Activated CD8-positive, alpha-beta T cell treated with anti-CD3 and anti-CD28 coated beads for 36 hours (primary cell): ENCODE measurements around the gene TRAF1. TPM values are rescaled to one million over a fixed set of nuclear protein-coding genes. Genes with fewer than 3 reads are reported as not detected.

Source experiments
- ATAC-seq: fragments of 200-7000 bp; cut with Tn5 transposase; one replicate; pipeline ENCODE4 v1.10.0; 2021; ENCODE audit warnings: mild to moderate bottlenecking, moderate library complexity
- CTCF ChIA-PET: fragments of 350-600 bp; sonication (Branson Sonifier 250); formaldehyde crosslinking; loops from one replicate; lab custom pipeline; 2021; ENCODE audit warnings: antibody characterized with exemption; lab: Charles Lee
- POLR2A ChIA-PET: fragments of 350-600 bp; sonication (Branson Sonifier 250); formaldehyde crosslinking; loops from one replicate; lab custom pipeline; 2021; ENCODE audit warnings: antibody characterized with exemption; lab: Charles Lee
- DNase-seq: peaks from one replicate; pipeline ENCODE4 v3.0.0-alpha.2; 2020
- H3K27ac Mint-ChIP-seq: one replicate; pipeline ENCODE4 v1.8.0; 2021; ENCODE audit warnings: mild to moderate bottlenecking, mixed read lengths
- H3K27me3 Mint-ChIP-seq: one replicate; pipeline ENCODE4 v1.8.0; 2021; ENCODE audit warnings: mixed read lengths
- H3K36me3 Mint-ChIP-seq: one replicate; pipeline ENCODE4 v1.8.0; 2021; ENCODE audit warnings: low read depth, mixed read lengths
- H3K4me1 Mint-ChIP-seq: one replicate; pipeline ENCODE4 v1.8.0; 2021; ENCODE audit warnings: low read depth, mixed read lengths
- H3K4me3 Mint-ChIP-seq: one replicate; pipeline ENCODE4 v1.8.0; 2021; ENCODE audit warnings: mild to moderate bottlenecking, moderate library complexity, mixed read lengths
- H3K9me3 Mint-ChIP-seq: one replicate; pipeline ENCODE4 v1.8.0; 2021; ENCODE audit warnings: mixed read lengths
- intact Hi-C: fragments of 100-400 bp; cut with micrococcal nuclease; formaldehyde crosslinking; loops from one replicate; pipeline ENCODE4 v1.10.0; 2022
- total RNA-seq, 2 experiments: library from RNA; stranded (reverse); gene quantifications; one replicate each; pipeline ENCODE4 v1.2.3, GENCODE V29; 2021
- TF ChIP-seq, protein P1 (sequence below): fragments of 200-600 bp; IDR thresholded peaks from one replicate; pipeline ENCODE4 v1.8.0; 2022; ENCODE audit warnings: antibody characterized with exemption, mild to moderate bottlenecking

TRAF1 gene
- total RNA-seq, 2 experiments from 2014 or later, result 147 to 150 TPM

DNA sequence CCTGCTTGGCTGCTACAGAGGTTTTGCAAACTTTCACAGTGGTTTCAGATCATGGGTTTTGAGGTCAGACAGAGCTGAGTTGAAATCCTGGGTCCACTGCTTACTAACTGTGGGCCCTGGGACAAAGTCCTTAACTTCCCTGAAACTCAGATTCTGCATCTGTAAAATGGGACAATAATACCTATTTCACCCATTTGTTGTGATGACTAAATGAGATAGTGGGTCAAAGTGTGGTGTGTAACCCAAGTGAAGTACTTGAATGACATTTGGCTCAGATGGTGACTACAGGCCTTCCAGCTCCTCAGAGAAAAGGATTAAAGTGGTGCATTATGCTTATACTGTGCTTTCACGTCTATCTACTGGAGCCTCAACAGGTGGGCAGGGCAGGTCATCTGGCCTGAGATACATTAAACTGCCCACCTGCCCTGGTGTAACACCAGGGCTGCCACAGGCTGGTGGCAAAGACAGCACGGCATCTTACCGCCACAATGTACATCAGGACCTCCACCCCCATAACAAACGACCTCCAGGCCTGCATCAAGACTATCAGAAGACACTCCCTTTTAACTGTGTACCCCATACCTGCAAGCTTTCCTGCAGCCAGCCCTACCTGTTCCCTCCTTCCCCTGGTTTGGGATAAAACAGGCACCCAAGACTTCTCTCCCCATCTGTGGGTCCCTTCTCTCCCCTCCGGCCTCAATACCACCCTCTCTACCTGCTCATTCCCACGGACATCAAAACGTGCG, 846 bp upstream of the TRAF1 start:
- peak; percentile 8 for ATAC-seq
- peaks cover 57% of the 10 kb centered on the region for H3K36me3 Mint-ChIP-seq
- POLR2A ChIA-PET, result interaction anchor here (0.9 to 67.1 kb wide), 5 partner anchors 15 to 1978 kb away, joined by 4 to 2439 read pairs (median 49); partner anchors contain the start of genes FBXW2, PHF19, PSMD5 and TRAF1

DNA sequence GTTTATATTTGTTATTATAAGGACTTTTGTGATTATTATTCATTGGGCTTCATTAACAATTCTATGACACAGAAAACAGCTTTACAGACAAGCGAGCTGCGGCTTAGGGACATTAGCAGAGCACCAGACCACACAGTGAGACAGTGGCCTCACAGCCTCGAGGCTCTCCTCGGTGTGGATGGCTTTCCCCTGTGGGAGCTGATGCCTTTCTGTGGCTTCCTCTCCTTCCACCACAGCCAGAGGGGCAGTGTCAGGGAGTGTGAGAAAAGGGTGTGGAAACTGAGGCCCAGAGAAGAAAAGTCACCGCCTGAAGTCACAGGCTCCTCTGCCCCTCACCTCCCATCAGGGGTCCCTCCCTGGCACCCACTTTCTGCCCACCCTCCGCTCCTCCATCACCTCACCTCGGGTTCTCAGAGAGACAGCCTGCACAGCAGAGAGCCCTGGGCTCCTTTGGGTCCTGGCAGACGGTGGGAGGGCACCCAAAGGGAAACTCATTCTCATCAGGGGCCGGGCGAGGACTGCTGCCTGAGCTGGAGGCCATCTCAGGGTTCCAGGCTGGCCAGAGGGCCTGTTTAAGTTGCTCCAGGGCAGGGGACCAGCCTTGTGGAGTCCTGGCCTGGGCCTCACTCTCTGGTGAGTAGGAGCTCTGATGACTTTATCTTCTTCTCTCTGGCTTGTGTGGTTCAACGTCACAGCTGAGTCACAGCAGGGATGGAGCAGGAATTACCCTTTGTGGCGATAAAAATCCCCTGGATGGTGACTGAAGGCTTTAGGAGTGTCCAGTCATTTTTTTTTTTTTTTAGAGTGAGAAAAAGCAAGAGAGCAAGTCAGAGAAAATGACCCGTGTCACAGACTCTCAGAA, 830 bp downstream of the TRAF1 start:
- Mint-ChIP-seq H3K27ac (peak overlapping the region; percentile 94), H3K27me3 (no peaks in the 10 kb centered on the region), H3K36me3 (peaks cover 70% of the 10 kb centered on the region), H3K4me1 (peaks cover 28% of the 10 kb centered on the region), H3K9me3 (peaks cover 3% of the 10 kb centered on the region), H3K4me3 (peak overlapping the region; percentile 88)
- ChIA-PET CTCF (interaction anchor here (0.8 to 7.3 kb wide), 14 partner anchors 10 to 170 kb away, joined by 3 to 59 read pairs (median 4); partner anchors contain the start of gene FBXW2), POLR2A (interaction anchor here (0.6 to 67.1 kb wide), 10 partner anchors 14 to 211 kb away, joined by 3 to 2439 read pairs (median 5); partner anchors contain the start of genes FBXW2, MEGF9, PHF19 and PSMD5)
- ATAC-seq (peak; percentile 61), DNase-seq (peak; percentile 94)
- TF ChIP-seq, protein P1, sequence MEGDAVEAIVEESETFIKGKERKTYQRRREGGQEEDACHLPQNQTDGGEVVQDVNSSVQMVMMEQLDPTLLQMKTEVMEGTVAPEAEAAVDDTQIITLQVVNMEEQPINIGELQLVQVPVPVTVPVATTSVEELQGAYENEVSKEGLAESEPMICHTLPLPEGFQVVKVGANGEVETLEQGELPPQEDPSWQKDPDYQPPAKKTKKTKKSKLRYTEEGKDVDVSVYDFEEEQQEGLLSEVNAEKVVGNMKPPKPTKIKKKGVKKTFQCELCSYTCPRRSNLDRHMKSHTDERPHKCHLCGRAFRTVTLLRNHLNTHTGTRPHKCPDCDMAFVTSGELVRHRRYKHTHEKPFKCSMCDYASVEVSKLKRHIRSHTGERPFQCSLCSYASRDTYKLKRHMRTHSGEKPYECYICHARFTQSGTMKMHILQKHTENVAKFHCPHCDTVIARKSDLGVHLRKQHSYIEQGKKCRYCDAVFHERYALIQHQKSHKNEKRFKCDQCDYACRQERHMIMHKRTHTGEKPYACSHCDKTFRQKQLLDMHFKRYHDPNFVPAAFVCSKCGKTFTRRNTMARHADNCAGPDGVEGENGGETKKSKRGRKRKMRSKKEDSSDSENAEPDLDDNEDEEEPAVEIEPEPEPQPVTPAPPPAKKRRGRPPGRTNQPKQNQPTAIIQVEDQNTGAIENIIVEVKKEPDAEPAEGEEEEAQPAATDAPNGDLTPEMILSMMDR, result no peak
- intact Hi-C loops, result loop anchor here (5.0 kb wide), 3 partner anchors 33 to 168 kb away; partner anchors contain the start of gene PHF19

More for the DNA sequence above, 846 bp upstream of the TRAF1 start:
- TF ChIP-seq, protein P1, result no peak
- Mint-ChIP-seq H3K4me3 (peak overlapping the region; percentile 88), H3K27me3 (no peaks in the 10 kb centered on the region), H3K9me3 (peaks cover 4% of the 10 kb centered on the region), H3K27ac (peak overlapping the region; percentile 94), H3K4me1 (peaks cover 41% of the 10 kb centered on the region)
- CTCF ChIA-PET, result interaction anchor here (0.8 to 2.1 kb wide), 7 partner anchors 9 to 172 kb away, joined by 4 to 11 read pairs (median 5); partner anchors contain the start of gene PSMD5
- intact Hi-C loops, result loop anchor here (5.0 kb wide), 3 partner anchors 35 to 170 kb away; partner anchors contain the start of gene PHF19
- DNase-seq, result no peak

DNA sequence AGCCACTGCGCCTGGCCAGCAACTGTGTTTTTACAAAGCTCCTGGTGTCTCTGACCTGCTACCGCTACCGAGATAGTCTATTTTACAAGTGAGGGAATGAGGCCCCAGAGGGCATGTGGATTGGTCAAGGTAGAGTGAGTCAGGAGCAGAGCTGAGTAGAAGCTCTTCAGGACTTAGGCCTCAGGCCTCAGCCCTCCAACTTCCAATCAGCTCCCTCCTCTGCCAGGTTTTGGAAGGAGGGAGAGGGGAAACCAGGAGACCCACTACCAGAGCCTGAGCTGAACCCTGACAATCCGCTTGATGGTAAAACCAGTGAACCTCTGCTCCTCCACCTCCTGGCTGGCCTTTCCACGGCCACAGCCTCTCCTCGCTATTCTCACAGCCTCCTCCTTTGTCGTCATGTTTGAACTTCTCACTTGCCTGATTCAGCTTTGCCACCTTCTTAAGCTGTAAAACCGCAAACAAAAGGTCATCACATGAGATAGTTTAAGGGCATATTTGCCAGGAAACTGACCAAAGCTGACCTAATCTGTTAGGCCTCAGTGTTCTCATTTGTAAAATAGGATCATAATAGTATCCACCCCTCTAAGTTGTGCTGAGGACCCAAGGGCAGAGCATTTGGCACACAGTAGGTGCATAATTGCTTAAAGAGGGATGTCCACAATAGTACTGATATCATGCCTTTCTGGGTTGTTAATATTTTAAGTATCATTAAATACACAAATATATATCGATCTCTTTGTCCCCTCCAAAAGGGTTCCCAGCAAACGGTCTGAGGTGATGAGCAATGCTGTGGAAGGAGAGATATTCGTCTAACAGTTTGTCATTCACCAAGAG, 1.7 kb downstream of the TRAF1 start:
- ATAC-seq, result peak; percentile 4
- H3K36me3 Mint-ChIP-seq, result peaks cover 74% of the 10 kb centered on the region
- H3K27ac Mint-ChIP-seq, result peak overlapping the region; percentile 94
- CTCF ChIA-PET, result interaction anchor here (0.9 to 7.3 kb wide), 10 partner anchors 9 to 135 kb away, joined by 3 to 59 read pairs (median 4); no protein-coding TSS in a partner anchor
- H3K4me3 Mint-ChIP-seq, result peak overlapping the region; percentile 88
- intact Hi-C loops, result loop anchor here (5.0 kb wide), 3 partner anchors 33 to 168 kb away; partner anchors contain the start of gene PHF19
- H3K27me3 Mint-ChIP-seq, result no peaks in the 10 kb centered on the region
- POLR2A ChIA-PET, result interaction anchor here (0.6 to 67.1 kb wide), 11 partner anchors 13 to 474 kb away, joined by 3 to 2439 read pairs (median 5); partner anchors contain the start of genes FBXW2, MEGF9, PHF19 and PSMD5
- TF ChIP-seq, protein P1, result no peak
- DNase-seq, result peak; percentile 69
- peaks cover 31% of the 10 kb centered on the region for H3K4me1 Mint-ChIP-seq
- H3K9me3 Mint-ChIP-seq, result no peaks in the 10 kb centered on the region

DNA sequence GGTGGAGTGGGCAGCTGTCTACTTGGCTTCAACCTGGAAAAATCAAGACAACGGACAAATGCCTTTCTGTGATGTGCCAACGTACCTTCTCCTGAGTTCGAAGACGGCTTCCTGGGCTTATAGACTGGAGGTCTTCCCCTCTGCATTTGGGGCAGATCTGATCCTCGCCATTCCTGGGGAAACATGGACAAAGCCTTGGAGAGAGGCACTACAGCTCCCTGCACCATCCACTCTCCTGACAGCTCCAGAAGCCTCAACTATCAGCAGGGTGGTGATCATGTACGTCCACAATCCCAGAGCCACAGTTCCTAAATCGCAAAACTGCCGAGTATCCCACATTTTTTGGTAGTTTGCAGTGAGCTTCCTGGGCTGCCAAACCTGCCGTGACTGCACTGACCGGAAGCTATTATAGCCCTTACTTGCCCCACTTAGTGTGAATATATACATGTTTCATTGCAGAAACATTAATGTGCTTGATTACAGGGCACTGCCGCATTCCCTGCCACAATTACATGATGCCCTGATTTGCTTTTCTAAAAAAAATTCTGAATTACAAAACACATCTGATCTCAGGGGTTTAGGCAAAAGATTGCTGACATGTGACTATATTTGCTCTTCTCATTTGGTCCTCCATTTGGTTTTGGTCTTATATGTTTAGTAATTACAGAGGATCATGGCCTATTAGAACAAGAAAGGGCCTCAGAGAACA, 2.8 kb downstream of the TRAF1 start:
- H3K27ac Mint-ChIP-seq, result peak overlapping the region; percentile 94
- ATAC-seq, result no peak
- peak overlapping the region; percentile 88 for H3K4me3 Mint-ChIP-seq
- TF ChIP-seq, protein P1, result no peak
- peaks cover 38% of the 10 kb centered on the region for H3K4me1 Mint-ChIP-seq
- intact Hi-C loops, result no loop called here
- no peaks in the 10 kb centered on the region for H3K27me3 Mint-ChIP-seq
- H3K36me3 Mint-ChIP-seq, result peaks cover 86% of the 10 kb centered on the region
- H3K9me3 Mint-ChIP-seq, result no peaks in the 10 kb centered on the region
- DNase-seq, result no peak
- ChIA-PET POLR2A (interaction anchor here (0.9 to 67.1 kb wide), 6 partner anchors 12 to 265 kb away, joined by 3 to 2439 read pairs (median 31); partner anchors contain the start of genes FBXW2, PHF19, PSMD5 and TRAF1), CTCF (interaction anchor here (0.9 to 7.3 kb wide), 8 partner anchors 12 to 136 kb away, joined by 3 to 59 read pairs (median 4); no protein-coding TSS in a partner anchor)
